Measurements from ENCODE around the gene BTBD19. TPM values are rescaled to one million over a fixed set of nuclear protein-coding genes. Genes with fewer than 3 reads are reported as not detected.
A peak's percentile ranks its signal among the peaks of the same experiment; 100 is the strongest.
"Not testable (repeated sequence)": the region's sequence is repeated elsewhere in the genome, so short reads cannot be mapped to it uniquely, and the experiment has no call there.

BTBD19 gene, protein sequence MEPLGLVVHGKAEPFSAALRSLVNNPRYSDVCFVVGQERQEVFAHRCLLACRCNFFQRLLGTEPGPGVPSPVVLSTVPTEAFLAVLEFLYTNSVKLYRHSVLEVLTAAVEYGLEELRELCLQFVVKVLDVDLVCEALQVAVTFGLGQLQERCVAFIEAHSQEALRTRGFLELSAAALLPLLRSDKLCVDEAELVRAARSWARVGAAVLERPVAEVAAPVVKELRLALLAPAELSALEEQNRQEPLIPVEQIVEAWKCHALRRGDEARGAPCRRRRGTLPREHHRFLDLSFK
- 1 to 10 TPM; 5.2 to 5.6 TPM for total RNA-seq

DNA sequence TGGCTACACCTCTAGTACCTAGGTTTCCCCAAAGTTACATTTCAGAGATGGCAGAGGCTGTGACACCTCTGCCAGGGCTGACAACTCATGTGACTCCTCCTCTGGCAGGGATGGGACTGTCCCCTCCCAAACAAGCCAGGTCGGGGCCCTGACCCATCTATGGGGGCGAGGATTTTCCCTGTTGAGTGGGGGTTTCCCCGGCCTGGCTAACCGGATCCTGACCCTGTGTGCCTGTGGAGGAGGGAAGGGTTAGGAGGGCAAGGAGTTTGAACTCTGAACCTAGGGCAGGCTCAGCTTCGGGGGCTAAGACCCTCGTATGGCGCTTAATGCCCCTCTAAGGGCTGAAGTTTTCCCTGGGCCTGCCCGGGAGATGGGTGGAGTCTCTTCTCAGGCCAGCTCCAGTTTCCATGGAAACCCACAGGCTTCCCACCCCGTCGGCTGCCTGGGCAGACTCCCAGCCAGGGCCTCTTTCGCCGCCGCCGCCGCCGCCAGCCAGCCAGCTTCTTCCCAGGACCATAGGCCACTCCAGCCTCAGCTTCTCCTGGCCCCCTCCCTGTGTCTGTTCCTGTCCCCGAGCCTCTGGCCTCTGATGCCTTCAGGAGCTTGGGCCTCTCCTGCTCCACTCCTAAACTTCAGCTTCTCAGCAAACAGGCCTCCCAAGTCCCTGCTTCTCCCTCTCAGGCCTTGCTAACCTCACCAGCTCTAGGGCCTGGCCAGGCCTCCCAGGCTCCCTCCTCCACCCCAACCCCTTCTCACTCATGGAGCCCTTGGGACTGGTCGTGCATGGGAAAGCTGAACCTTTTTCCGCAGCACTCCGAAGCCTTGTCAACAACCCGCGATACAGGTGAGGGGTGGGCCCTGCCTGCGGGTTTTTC is at the start of gene BTBD19:
TSS of gene BTBD19 (plus strand) at position 461 of the 875 bp plus-strand sequence. CDS start at position 759, 298 bp downstream.
- H3K27me3 Mint-ChIP-seq: no peaks in the 10 kb centered on the region
- POLR2A ChIA-PET: interaction anchor here (0.6 to 11.3 kb wide), 20 partner anchors 8 to 879 kb away, joined by 3 to 268 read pairs (median 11); partner anchors contain the start of genes HECTD3, MUTYH, PLK3 and RNU5D-1
- H3K36me3 Mint-ChIP-seq: peaks cover 11% of the 10 kb centered on the region
- peak within 1 kb of the TSS; percentile 78 for H3K4me3 Mint-ChIP-seq
- peak; percentile 20 for ATAC-seq (ENCODE audit: low read depth)
- H3K9me3 Mint-ChIP-seq: no peaks in the 10 kb centered on the region
- DNase-seq: no peak
- peak within 1 kb of the TSS; percentile 99 for H3K27ac Mint-ChIP-seq
- H3K4me1 Mint-ChIP-seq: peaks cover 49% of the 10 kb centered on the region

DNA sequence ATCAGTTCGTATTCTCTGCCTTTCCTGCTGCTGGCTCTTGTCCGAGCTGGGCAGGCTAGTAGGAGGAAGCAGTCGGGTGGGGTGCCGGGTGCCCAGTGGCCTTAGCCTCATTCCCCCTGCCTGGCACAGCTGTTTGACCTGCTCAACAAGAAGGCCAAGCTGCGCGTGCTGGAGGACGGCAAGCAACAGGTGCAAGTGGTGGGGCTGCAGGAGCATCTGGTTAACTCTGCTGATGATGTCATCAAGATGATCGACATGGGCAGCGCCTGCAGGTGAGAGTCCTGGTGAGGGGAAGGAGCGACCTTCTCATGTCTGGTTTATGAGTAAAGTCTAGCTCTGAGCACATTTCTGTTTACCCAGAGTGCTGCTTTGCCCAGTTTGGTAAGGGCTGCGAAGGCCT is 49.2 kb upstream of the BTBD19 start:
- POLR2A ChIA-PET: interaction anchor here (1.0 to 4.2 kb wide), 5 partner anchors 8 to 37 kb away, joined by 3 to 22 read pairs (median 6); partner anchors contain the start of genes RNU5D-1 and RPS8
- Mint-ChIP-seq H3K27me3 (no peaks in the 10 kb centered on the region), H3K4me3 (no peak overlapping the region), H3K9me3 (no peaks in the 10 kb centered on the region), H3K4me1 (peaks cover 10% of the 10 kb centered on the region), H3K36me3 (peaks cover 59% of the 10 kb centered on the region), H3K27ac (no peak overlapping the region)
- DNase-seq: no peak
- no peak for ATAC-seq (ENCODE audit: low read depth)

DNA sequence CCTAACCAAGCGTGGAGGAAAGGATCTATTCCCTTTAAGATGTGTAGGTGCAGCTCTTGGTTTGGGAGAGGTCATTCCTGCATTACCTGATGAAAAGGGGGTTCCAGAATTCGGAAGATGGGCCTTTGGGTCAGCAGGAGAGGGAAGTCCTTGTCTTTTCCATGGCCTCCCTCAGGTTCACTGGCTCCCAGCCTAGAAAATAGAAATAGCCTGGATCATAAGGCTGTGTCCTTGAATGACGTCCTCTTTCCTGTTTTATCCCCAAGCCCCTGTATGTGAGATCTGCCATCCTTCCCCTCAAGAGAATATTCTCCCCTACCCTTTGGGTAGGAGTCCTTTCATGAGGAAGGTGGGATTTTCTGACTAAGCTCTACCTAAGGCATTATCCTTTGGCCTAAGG is 47.4 kb upstream of the BTBD19 start:
- no peaks in the 10 kb centered on the region for H3K27me3 Mint-ChIP-seq
- POLR2A ChIA-PET: interaction anchor here (1.6 to 4.2 kb wide), 4 partner anchors 12 to 39 kb away, joined by 6 to 22 read pairs (median 8); partner anchors contain the start of genes RNU5D-1 and RPS8
- no peak overlapping the region for H3K27ac Mint-ChIP-seq
- no peaks in the 10 kb centered on the region for H3K9me3 Mint-ChIP-seq
- no peak for ATAC-seq (ENCODE audit: low read depth)
- peaks cover 8% of the 10 kb centered on the region for H3K4me1 Mint-ChIP-seq
- peaks cover 53% of the 10 kb centered on the region for H3K36me3 Mint-ChIP-seq
- no peak overlapping the region for H3K4me3 Mint-ChIP-seq
- no peak for DNase-seq

DNA sequence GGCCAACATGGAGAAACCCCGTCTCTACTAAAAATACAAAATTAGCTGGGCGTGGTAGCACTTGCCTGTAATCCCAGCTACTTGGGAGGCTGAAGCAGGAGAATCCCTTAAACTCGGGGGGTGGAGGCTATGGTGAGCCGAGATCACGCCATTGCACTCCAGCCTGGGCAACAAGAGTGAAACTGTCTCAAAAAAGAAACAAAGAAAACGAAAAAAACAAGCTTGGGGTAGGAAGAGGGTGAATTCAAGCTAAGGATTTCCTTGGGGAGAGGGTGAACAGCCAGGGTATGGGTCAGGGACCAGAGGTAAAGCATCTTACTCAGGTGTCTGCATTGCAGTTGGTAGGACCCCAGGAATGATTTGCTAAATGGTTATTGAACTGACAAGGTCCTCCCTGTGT is 41.9 kb upstream of the BTBD19 start:
- not testable (repeated sequence) for DNase-seq; H3K4me3 Mint-ChIP-seq; ATAC-seq (ENCODE audit: low read depth); H3K4me1 Mint-ChIP-seq; H3K27ac Mint-ChIP-seq; H3K27me3 Mint-ChIP-seq; H3K9me3 Mint-ChIP-seq
- peaks cover 38% of the 10 kb centered on the region for H3K36me3 Mint-ChIP-seq
- POLR2A ChIA-PET: interaction anchor here (0.5 to 2.5 kb wide), 9 partner anchors 8 to 574 kb away, joined by 3 to 21 read pairs (median 3); partner anchors contain the start of genes MUTYH, RPS8 and TOE1

DNA sequence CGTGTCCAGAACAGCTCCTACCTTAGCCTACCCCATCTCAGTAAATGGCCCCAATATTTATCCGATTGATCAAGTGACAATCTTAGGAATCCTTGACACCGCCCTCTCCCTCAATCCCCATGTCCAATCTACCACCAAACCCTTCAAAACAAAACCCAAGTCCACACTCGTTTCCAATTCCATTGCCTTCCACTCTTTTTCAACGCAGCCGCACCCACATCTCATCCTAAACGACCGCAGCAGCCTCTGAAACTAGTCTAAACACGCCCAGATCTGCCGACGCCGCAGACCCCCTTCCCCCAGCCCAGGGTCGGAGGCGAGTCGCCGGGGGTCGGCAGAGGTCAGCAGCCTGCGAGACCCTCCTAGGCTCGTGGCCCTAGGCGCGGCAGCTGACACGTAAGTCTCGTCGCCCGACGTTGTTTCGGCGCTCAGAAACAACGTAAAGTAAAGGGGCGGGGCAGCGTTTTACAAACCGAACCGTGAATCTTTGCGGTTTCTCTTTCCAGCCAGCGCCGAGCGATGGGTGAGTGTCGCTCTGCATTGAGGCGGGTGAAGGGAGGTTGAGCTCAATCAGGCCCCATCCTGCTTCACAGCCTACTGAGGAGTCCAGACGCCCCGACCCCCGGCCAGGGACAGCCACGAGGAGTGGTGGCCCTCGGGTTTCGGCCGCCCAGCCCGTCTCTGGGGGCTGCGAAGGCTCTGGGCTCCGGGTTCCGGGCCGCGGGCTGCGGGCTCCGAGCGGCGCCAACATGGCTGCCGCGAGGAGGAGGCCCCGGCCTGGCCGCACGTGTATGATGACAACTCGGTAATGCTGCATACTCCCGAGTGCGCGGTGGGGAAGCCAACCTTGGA is 33.0 kb upstream of the BTBD19 start, which contains the start of gene RPS8:
TSS of gene RPS8 (plus strand) at position 463 of the 852 bp plus-strand sequence. CDS start at position 520, 57 bp downstream.
- Mint-ChIP-seq H3K4me3 (peak within 1 kb of the TSS; percentile 91), H3K27me3 (no peaks in the 10 kb centered on the region), H3K36me3 (peaks cover 35% of the 10 kb centered on the region), H3K9me3 (no peaks in the 10 kb centered on the region), H3K4me1 (peaks cover 24% of the 10 kb centered on the region), H3K27ac (peak within 1 kb of the TSS; percentile 96)
- peak; percentile 86 for DNase-seq
- ATAC-seq (ENCODE audit: low read depth): peak; percentile 80
- POLR2A ChIA-PET: interaction anchor here (1.0 to 4.9 kb wide), 27 partner anchors 9 to 911 kb away, joined by 3 to 65 read pairs (median 13); partner anchors contain the start of genes ARMH1, BEST4, BTBD19 and DYNLT4

DNA sequence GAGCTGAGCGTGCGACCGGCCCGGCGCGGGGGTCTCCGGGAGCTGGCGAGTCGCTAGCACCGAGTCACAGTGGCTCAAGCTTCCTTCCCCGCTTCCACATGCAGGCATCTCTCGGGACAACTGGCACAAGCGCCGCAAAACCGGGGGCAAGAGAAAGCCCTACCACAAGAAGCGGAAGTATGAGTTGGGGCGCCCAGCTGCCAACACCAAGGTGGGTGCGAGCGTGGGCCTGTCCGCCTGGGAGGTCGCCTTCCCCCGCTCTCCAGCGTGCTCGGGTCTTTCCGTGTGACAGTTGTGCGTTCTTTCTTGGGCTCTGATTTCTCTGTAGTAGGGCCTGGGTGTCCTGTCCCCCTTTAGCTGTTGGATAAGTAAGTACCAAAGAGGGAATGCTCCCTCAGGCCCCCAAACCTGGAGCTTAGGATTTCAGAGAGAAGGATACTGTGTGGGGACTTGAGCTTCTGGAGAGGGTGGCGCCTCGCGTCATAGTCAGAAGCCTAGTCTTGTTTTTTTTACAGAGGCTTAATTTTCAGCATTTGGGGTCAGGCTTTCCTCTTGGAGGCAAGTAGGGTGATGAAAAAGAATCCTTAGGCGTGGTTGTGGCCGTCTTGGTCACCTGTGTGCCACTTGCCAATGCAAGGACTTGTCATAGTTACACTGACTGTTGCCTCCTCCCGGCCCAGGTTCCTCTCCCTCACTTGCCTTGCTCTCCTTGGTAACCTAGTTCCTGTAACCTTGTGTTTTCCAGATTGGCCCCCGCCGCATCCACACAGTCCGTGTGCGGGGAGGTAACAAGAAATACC is 32.2 kb upstream of the BTBD19 start:
- Mint-ChIP-seq H3K36me3 (peaks cover 38% of the 10 kb centered on the region), H3K4me3 (peak overlapping the region; percentile 91), H3K27me3 (no peaks in the 10 kb centered on the region), H3K4me1 (peaks cover 24% of the 10 kb centered on the region), H3K27ac (peak overlapping the region; percentile 90), H3K9me3 (no peaks in the 10 kb centered on the region)
- DNase-seq: no peak
- POLR2A ChIA-PET: interaction anchor here (0.8 to 4.9 kb wide), 26 partner anchors 10 to 910 kb away, joined by 3 to 65 read pairs (median 14); partner anchors contain the start of genes ARMH1, BEST4, BTBD19 and DYNLT4
- peak; percentile 26 for ATAC-seq (ENCODE audit: low read depth)

DNA sequence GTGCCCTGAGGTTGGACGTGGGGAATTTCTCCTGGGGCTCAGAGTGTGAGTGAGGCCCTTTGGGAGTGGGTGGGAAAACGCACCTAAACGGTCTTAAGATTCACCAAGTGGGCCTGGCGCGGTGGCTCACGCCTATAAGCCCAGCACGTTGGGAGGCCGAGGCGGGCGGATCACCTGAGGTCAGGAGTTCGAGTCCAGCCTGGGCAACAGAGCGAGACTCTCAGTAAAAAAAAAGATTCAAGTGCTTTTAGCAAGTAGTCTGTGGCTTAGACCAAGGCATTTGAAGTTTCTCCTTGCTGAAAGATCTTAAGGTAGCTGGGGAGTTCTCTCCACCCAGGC is 31.6 kb upstream of the BTBD19 start:
- POLR2A ChIA-PET: interaction anchor here (0.8 to 4.9 kb wide), 20 partner anchors 9 to 910 kb away, joined by 3 to 65 read pairs (median 17); partner anchors contain the start of genes BEST4, BTBD19, DYNLT4 and GPBP1L1
- Mint-ChIP-seq H3K9me3 (no peaks in the 10 kb centered on the region), H3K27ac (peak overlapping the region; percentile 90), H3K36me3 (peaks cover 40% of the 10 kb centered on the region), H3K4me1 (peaks cover 24% of the 10 kb centered on the region), H3K27me3 (no peaks in the 10 kb centered on the region), H3K4me3 (peak overlapping the region; percentile 91)
- DNase-seq (no peak), ATAC-seq (ENCODE audit: low read depth) (no peak)

DNA sequence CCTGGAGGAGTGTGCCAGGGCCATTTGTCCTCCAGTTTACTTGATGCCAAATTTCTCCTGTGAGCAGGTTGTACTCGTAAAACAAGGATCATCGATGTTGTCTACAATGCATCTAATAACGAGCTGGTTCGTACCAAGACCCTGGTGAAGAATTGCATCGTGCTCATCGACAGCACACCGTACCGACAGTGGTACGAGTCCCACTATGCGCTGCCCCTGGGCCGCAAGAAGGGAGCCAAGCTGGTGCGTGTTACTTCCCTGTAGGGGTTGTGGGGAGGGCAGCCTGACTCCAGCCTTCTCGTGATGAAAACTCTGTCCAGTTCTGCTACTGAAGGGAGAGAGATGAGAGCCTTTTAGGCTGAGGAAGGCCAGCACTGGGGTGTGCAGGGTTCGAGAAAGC is 30.8 kb upstream of the BTBD19 start:
- Mint-ChIP-seq H3K36me3 (peaks cover 41% of the 10 kb centered on the region), H3K27ac (peak overlapping the region; percentile 77), H3K4me1 (peaks cover 24% of the 10 kb centered on the region), H3K9me3 (no peaks in the 10 kb centered on the region), H3K27me3 (no peaks in the 10 kb centered on the region), H3K4me3 (peak overlapping the region; percentile 91)
- POLR2A ChIA-PET: interaction anchor here (1.0 to 4.9 kb wide), 8 partner anchors 8 to 234 kb away, joined by 3 to 64 read pairs (median 14); partner anchors contain the start of genes BEST4, HECTD3, RNU5D-1 and UROD
- DNase-seq: no peak
- no peak for ATAC-seq (ENCODE audit: low read depth)

DNA sequence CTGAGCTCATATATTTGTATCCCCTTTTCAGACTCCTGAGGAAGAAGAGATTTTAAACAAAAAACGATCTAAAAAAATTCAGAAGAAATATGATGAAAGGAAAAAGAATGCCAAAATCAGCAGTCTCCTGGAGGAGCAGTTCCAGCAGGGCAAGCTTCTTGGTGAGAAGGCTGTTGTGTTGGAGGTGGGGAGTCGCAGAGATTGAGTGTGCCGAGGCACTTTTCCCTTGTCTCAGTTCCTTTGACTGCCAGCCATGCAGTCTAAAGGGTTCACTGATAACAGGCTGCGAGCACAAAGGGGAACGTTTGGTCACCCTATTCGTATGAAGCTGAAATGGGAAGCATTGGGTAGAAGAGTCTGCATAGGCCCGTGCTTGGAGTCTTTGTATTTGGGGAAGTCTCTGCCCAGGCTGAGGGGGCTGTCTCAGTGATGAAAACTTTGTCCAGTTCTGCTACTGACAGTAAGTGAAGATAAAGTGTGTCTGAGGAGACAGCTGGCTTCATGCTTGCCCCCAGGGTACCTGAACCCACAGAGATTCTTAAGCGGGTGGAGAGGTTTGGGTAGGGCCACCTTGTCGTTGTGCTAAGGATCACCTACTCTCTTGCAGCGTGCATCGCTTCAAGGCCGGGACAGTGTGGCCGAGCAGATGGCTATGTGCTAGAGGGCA is 30.2 kb upstream of the BTBD19 start:
- H3K36me3 Mint-ChIP-seq: peaks cover 43% of the 10 kb centered on the region
- H3K27me3 Mint-ChIP-seq: no peaks in the 10 kb centered on the region
- H3K27ac Mint-ChIP-seq: no peak overlapping the region
- no peaks in the 10 kb centered on the region for H3K9me3 Mint-ChIP-seq
- POLR2A ChIA-PET: interaction anchor here (1.0 to 4.9 kb wide), 7 partner anchors 8 to 56 kb away, joined by 3 to 64 read pairs (median 6); partner anchors contain the start of genes BEST4 and RNU5D-1
- DNase-seq: no peak
- no peak for ATAC-seq (ENCODE audit: low read depth)
- H3K4me1 Mint-ChIP-seq: peaks cover 24% of the 10 kb centered on the region
- H3K4me3 Mint-ChIP-seq: peak overlapping the region; percentile 91

DNA sequence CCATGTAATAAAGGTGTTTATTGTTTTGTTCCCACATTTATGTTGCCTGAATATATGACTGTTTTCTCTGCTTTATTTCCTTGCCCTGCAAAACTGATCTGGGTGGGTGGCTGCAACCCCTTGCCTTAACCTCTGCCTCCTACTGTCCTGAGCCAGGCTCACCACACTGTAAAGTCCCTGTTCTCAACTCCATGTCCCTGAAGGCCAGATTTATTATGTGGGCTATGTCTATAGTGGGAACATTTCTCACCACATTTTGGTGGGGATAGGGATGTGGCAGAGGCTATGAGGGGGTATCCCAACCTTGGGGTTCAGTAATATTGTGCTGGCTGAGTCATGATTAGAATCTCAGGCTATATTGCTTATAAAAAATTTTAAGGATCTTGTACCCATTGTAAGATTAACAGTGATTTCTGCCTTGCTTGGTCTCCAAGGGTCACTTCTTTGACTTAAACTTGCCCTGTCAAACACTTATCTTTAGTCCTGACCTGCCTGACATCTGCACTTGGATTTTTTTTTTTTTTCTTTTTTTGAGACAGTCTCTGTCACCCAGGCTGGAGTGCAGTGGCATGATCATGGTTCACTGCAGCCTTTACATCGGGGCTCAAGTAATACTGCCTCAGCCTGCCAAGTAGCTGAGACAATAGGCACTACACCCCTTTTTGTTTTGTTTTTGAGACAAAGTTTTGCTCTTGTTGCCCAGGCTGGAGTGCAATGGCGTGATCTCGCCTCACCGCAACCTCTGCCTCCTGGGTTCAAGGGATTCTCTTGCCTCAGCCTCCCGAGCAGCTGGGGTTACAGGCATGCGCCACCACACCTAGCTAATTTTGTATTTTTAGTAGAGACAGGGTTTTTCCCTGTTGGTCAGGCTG is 29.4 kb upstream of the BTBD19 start:
- H3K27me3 Mint-ChIP-seq: no peaks in the 10 kb centered on the region
- POLR2A ChIA-PET: interaction anchor here (0.8 to 4.2 kb wide), 6 partner anchors 21 to 57 kb away, joined by 3 to 28 read pairs (median 6); partner anchors contain the start of gene PLK3
- H3K36me3 Mint-ChIP-seq: peaks cover 45% of the 10 kb centered on the region
- ATAC-seq (ENCODE audit: low read depth): no peak
- H3K4me1 Mint-ChIP-seq: peaks cover 31% of the 10 kb centered on the region
- H3K27ac Mint-ChIP-seq: peak overlapping the region; percentile 64
- H3K4me3 Mint-ChIP-seq: peak overlapping the region; percentile 45
- no peak for DNase-seq
- no peaks in the 10 kb centered on the region for H3K9me3 Mint-ChIP-seq
